Subcutaneous abdominal adipose tissue (tissue), 5 donors: ENCODE results near the gene RASA3.

ENCODE experiments used
- H3K27ac ChIP-seq: one replicate; pipeline ENCODE4 v1.7.0; 2013; ENCODE audit warnings: low read depth, mild to moderate bottlenecking, inconsistent platforms, low read length, moderate library complexity
- H3K27me3 ChIP-seq, 5 donors: one replicate each; pipeline ENCODE4 v1.7.0; 2013; ENCODE audit warnings: low read length in 5 of 5, inconsistent platforms in 1 of 5; ENCODE audit not compliant: control insufficient read depth in 5 of 5, insufficient read depth in 4 of 5
- H3K36me3 ChIP-seq, 5 donors: one replicate each; pipeline ENCODE4 v1.7.0; 2013; ENCODE audit warnings: low read length in 5 of 5; ENCODE audit not compliant: control insufficient read depth in 5 of 5, insufficient read depth in 5 of 5
- H3K4me1 ChIP-seq, 5 donors: one replicate each; pipeline ENCODE4 v1.7.0; 2013; ENCODE audit warnings: low read length in 5 of 5, mild to moderate bottlenecking in 3 of 5, moderate library complexity in 1 of 5; ENCODE audit not compliant: control insufficient read depth in 5 of 5, insufficient read depth in 5 of 5
- H3K4me3 ChIP-seq, 5 donors: one replicate each; pipeline ENCODE4 v1.7.0; 2013; ENCODE audit warnings: low read length in 5 of 5, low read depth in 1 of 5
- H3K9ac ChIP-seq, 5 donors: one replicate each; pipeline ENCODE4 v1.7.0; 2013; ENCODE audit warnings: low read length in 5 of 5, mild to moderate bottlenecking in 4 of 5, moderate library complexity in 3 of 5
- H3K9me3 ChIP-seq, 5 donors: one replicate each; pipeline ENCODE4 v1.7.0; 2013; ENCODE audit warnings: low read length in 5 of 5; ENCODE audit not compliant: control insufficient read depth in 5 of 5
- donor health status: healthy.
- donor health status: healthy.
- donor health status: healthy.
- donor health status: healthy.
- donor health status: healthy.

The RASA3 gene

GRCh38 chr13:114013952-114014629 lies 118.3 kb downstream of the RASA3 start:
- Histone ChIP-seq H3K9ac (peak overlapping the region in 3 of 5 donors; percentile 62 to 71 (median 65)), H3K36me3 (peaks cover 6 to 92% (median 70%) of the 10 kb centered on the region in 5 donors), H3K4me3 (peak overlapping the region in 3 of 5 donors; percentile 23 to 62 (median 54)), H3K9me3 (no peaks in the 10 kb centered on the region), H3K27ac (peak overlapping the region; percentile 86), H3K27me3 (no peaks in the 10 kb centered on the region), H3K4me1 (peaks cover 0 to 51% (median 35%) of the 10 kb centered on the region in 5 donors)

GRCh38 chr13:114013336-114013735 lies 119.1 kb downstream of the RASA3 start:
- Histone ChIP-seq H3K9ac (peak overlapping the region in 3 of 5 donors; percentile 47 to 65 (median 58)), H3K27me3 (no peaks in the 10 kb centered on the region), H3K4me3 (peak overlapping the region in 1 of 5 donors; percentile 62), H3K9me3 (no peaks in the 10 kb centered on the region), H3K4me1 (peaks cover 0 to 51% (median 35%) of the 10 kb centered on the region in 5 donors), H3K36me3 (peaks cover 6 to 89% (median 70%) of the 10 kb centered on the region in 5 donors), H3K27ac (peak overlapping the region; percentile 86)

GRCh38 chr13:114012921-114013320 lies 119.5 kb downstream of the RASA3 start:
- H3K36me3 ChIP-seq: peaks cover 6 to 85% (median 66%) of the 10 kb centered on the region in 5 donors
- peak overlapping the region in 2 of 5 donors; percentile 38 to 62 for H3K4me3 ChIP-seq
- peaks cover 0 to 51% (median 35%) of the 10 kb centered on the region in 5 donors for H3K4me1 ChIP-seq
- peak overlapping the region; percentile 86 for H3K27ac ChIP-seq
- H3K9ac ChIP-seq: peak overlapping the region in 1 of 5 donors; percentile 58
- H3K9me3 ChIP-seq: no peaks in the 10 kb centered on the region
- no peaks in the 10 kb centered on the region for H3K27me3 ChIP-seq

GRCh38 chr13:114012141-114012540 lies 120.3 kb downstream of the RASA3 start:
- Histone ChIP-seq H3K27ac (no peak overlapping the region), H3K4me1 (peaks cover 0 to 56% (median 35%) of the 10 kb centered on the region in 5 donors), H3K4me3 (peak overlapping the region in 2 of 5 donors; percentile 38 to 62), H3K36me3 (peaks cover 6 to 82% (median 59%) of the 10 kb centered on the region in 5 donors), H3K9ac (no peak overlapping the region), H3K9me3 (no peaks in the 10 kb centered on the region), H3K27me3 (no peaks in the 10 kb centered on the region)

GRCh38 chr13:114011226-114011625 lies 121.2 kb downstream of the RASA3 start:
- Histone ChIP-seq H3K4me3 (no peak overlapping the region), H3K9ac (no peak overlapping the region), H3K36me3 (peaks cover 6 to 73% (median 53%) of the 10 kb centered on the region in 5 donors), H3K9me3 (no peaks in the 10 kb centered on the region), H3K4me1 (peaks cover 0 to 50% (median 33%) of the 10 kb centered on the region in 5 donors), H3K27me3 (no peaks in the 10 kb centered on the region), H3K27ac (no peak overlapping the region)

- H3K9me3 ChIP-seq: no peaks in the 10 kb centered on the region
- H3K4me1 ChIP-seq: peaks cover 0 to 44% (median 27%) of the 10 kb centered on the region in 5 donors
- no peak overlapping the region for H3K9ac ChIP-seq
- peaks cover 6 to 68% (median 49%) of the 10 kb centered on the region in 5 donors for H3K36me3 ChIP-seq
- H3K4me3 ChIP-seq: no peak overlapping the region
- H3K27me3 ChIP-seq: no peaks in the 10 kb centered on the region
- no peak overlapping the region for H3K27ac ChIP-seq
Measured at GRCh38 chr13:114010401-114011101, 121.9 kb downstream of the RASA3 start.

GRCh38 chr13:114009590-114010400 lies 122.6 kb downstream of the RASA3 start:
- peaks cover 0 to 42% (median 21%) of the 10 kb centered on the region in 5 donors for H3K4me1 ChIP-seq
- no peaks in the 10 kb centered on the region for H3K27me3 ChIP-seq
- no peak overlapping the region for H3K9ac ChIP-seq
- no peak overlapping the region for H3K27ac ChIP-seq
- H3K9me3 ChIP-seq: no peaks in the 10 kb centered on the region
- peaks cover 6 to 67% (median 43%) of the 10 kb centered on the region in 5 donors for H3K36me3 ChIP-seq
- H3K4me3 ChIP-seq: no peak overlapping the region

- Histone ChIP-seq H3K9me3 (no peaks in the 10 kb centered on the region), H3K4me3 (no peak overlapping the region), H3K9ac (no peak overlapping the region), H3K27me3 (no peaks in the 10 kb centered on the region), H3K4me1 (peaks cover 0 to 39% (median 14%) of the 10 kb centered on the region in 5 donors), H3K27ac (no peak overlapping the region), H3K36me3 (peaks cover 6 to 60% (median 40%) of the 10 kb centered on the region in 5 donors)
Measured at GRCh38 chr13:114008964-114009589, 123.3 kb downstream of the RASA3 start.

GRCh38 chr13:114007566-114007965 lies 124.9 kb downstream of the RASA3 start:
- H3K36me3 ChIP-seq: peaks cover 0 to 61% (median 42%) of the 10 kb centered on the region in 5 donors
- H3K27ac ChIP-seq: no peak overlapping the region
- no peaks in the 10 kb centered on the region for H3K9me3 ChIP-seq
- no peaks in the 10 kb centered on the region for H3K27me3 ChIP-seq
- H3K4me3 ChIP-seq: no peak overlapping the region
- peaks cover 0 to 29% (median 6%) of the 10 kb centered on the region in 5 donors for H3K4me1 ChIP-seq
- H3K9ac ChIP-seq: no peak overlapping the region
